GM19240 (cell line): ENCODE data around the gene FAM32A.

ENCODE experiments used
- DNase-seq: peaks from one replicate; pipeline ENCODE4 v3.0.0; 2011; ENCODE audit warnings: low spot score; ENCODE audit not compliant: insufficient read length

The FAM32A gene

DNA sequence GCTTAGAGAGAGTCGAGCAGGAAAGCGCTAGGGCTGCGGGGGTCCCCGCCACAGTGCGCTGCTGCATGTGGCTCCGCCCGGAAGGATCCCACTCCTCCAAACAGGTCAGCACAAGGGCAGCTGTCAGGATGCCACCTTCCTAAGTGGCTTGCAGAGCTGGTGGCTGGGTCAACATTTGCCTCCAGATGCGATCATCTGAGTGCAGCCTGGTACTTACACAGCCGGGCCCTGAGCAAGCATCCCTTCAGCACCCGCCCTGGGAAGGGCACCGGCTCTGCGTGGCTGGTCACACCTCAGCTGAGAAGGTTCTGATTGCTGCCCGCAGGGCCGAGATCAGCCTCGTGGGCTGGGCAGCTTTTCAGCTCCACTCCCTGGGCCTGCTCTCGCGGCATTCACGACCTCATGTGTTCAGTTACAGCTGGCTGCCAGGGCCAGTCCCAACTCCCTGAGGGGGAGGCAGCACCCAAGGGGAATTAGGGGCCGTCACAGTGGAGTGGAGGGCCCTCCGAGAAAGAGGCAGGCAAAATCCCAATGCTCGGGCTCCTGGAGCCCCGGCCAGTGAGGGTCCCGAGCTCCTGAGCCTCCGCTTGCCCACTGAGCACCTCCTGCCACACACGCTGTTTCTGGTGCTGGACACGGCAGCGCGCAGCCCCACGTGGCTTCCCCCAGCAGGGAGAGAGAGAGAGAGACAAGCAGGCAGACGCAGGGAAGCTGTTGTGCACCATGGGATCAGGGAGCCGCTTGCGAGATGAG, 39.3 kb downstream of the FAM32A start:
- DNase-seq: no peak

DNA sequence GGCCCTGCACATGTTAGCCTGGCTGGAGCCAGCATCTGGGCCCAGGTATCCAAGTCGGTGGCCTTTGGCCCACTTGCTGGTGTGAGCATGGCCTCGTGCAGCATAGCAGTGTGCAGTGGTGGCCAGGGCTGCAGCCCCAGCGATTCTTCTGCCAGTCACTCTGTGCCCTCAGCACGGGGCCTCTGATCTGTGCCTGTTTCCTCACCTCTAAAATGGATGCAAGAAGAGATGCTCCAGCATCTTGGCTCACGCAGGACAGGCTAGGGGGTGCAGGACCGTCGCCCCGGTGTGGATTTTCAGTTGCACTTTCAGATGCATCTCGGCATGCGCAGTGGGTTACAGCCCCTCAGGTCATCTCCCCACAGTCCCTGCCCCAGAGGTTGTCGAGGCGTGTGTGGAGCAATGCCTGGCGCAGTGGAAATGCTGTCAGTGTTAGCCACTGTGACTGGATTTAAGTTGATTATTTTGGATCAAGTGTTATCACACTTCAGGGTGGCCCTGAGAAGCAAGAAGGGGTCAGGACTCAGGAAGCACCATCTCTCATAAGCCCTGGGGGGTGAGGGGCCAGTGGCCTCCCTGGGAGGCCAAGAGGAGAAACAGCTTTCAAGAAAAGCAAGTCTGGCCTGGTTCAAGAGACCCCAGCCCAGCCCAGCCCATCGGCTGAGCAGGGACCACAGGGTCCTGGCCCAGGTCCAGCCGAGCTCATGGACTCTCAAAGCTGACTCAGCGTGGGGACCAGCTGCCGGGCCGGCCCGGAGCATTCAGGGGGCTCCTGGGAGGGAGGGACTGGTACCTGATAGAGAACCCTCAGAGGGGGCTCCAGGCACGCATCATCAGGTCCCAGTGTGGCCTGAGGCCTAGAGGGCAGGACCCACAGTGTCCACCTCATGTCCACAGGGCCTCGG, 40.3 kb downstream of the FAM32A start:
- DNase-seq: no peak

DNA sequence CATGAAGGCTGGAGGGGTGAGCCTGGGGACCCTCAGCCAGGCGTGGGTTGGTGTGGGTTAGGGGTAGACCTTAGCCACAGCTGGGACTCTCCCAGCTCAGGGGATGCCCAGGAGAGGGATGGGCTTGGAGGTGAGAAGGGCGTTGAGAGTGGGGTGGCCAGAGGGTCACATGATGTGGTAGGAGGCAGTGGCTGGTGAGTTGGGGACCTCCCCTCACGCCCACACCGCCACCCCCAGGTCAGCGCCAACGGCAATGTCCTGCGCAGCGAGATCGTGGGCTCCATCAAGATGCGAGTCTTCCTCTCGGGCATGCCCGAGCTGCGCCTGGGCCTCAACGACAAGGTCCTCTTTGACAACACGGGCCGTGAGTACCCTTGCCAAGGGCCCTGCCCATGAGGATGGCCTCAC, 41.0 kb downstream of the FAM32A start:
- no peak for DNase-seq

DNA sequence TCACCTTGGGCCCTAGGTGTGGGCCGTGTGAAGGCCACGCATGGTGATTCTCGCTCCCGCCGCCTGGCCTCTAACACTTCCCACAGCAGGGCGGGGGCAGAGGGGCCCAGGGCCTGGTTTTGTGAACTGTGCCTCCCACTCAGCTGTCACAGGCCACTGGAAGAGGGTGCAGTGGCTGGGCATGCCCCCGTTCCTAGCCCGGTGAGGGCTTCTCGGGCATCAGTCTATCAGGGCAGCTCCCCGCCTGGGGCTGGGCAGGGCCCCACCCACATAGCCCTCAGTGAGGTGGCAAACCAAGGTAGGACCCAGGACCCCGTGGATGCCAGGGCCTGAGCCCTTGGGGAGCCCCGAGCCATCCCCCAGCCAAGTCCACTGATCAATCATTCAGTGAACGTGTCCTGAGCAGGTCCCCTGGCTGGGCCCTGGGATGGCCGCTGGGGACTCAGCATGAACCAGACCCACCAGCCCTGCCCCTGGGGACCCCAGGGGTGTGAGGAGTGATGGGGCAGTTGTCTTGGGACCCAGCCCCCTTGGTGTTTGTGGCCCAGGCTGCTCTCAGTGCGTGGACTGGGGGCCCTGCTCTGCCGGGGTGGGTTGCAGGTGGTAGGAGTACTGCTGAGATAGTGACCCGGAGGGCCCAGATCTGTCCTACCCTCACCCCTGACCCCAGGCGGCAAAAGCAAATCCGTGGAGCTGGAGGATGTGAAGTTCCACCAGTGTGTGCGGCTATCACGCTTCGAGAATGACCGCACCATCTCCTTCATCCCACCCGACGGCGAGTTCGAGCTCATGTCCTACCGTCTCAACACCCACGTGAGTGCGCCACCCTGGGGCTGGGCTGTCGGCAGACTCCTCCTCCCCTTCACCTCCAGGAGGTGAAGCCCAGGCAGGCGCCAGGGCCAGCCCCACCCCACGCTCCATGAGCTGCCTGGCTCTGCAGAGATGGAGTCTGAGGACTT, 41.9 kb downstream of the FAM32A start:
- DNase-seq: no peak

DNA sequence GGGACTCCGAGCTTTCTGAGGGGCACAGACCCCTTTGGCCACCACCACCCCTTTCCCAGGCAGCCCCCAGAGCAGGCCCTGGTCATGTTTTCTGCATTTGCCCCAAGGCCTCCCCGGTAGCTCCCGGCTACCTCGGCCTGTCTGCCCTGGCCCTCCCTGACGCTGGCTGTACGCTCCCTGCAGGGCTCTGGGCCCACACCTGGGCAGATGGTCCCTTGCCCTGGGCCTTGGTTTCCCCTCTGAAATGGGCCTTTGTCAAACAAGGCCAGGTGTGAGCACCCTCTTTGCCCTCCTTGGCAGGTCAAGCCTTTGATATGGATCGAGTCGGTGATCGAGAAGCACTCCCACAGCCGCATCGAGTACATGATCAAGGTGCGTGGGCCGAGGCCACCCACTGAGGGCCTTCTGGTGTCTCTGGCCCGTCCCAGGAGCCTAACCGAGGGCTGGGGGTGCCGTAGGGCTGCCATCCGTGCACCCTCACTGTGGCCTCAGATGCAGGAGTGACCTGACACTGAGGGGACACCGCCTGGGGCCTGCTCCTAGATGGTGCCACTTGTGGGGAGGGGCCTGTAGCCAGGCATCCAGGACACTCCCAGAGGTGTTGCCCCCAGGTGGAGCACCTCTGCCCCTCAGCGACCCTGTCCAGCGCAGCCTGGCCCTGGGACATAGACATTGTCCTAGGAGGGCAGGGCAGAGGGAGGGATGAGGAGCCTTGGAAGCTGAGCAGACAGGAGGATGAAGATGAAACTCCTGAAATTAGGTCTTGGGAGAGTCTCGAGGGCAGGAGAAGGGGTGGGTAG, 42.8 kb downstream of the FAM32A start:
- DNase-seq: no peak

DNA sequence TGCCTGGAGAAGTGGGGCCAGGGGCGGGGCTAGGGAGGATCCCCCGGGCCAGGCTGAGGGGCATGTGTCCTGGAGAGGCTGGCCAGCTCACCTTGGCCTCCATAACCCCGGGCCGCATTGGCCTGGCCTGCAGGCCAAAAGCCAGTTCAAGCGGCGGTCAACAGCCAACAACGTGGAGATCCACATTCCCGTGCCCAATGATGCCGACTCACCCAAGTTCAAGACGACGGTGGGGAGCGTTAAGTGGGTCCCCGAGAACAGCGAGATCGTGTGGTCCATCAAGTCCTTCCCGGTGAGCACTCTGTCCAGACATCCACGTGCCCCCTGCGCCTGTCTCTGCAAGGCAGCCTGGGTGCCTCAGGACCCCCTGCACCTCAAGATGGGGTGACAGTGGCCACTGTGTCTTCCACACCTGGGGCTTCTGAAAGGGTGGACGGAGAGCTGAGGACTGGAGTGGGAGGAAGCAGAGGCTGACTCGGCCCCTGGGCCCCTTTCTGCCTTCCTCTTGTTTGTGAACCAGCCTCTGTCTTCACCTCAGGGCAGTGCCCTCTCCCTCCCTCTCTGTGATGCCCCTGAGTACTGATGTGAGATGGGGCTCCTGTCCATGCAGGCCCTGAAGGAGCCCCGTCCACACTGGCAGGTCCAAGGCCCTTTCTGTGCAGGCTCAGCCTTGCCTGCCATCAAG, 43.6 kb downstream of the FAM32A start:
- no peak for DNase-seq

DNA sequence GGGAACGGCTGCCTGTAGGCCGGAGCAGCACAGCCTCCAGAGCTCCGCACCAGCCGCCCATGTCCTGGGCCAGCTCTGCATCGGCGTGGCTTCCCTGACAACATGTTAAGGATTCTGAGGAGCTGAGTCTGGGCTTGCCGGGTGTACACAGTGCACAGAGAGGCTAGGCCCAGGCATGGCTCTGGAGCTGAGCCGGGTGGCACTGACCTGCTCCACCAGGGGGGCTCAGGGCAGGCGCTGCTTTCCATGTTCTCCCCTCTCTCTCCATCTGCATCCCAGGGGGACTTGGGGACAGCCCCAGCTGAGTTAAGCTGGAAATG, 44.1 kb downstream of the FAM32A start:
- no peak for DNase-seq

DNA sequence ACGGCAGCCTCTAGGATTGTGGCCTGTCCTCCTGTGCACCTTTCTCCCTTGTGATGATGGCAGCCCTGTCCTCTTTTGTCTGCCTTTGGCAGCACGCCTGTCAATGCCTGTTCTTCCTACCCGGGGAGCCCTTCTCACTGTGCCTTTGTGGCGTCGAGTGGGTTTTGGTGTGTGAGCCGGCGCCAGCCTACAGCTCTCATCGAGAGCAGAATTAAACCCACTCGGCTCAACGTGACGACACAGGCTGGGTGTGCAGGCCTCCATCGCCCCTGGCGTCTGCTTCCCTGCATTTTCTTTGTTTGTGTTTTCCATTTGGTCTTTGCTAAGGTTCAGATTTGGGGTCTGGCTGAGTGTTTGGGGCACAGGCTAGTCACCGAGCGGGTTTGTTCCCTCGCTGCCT, 46.9 kb downstream of the FAM32A start:
- DNase-seq: no peak

DNA sequence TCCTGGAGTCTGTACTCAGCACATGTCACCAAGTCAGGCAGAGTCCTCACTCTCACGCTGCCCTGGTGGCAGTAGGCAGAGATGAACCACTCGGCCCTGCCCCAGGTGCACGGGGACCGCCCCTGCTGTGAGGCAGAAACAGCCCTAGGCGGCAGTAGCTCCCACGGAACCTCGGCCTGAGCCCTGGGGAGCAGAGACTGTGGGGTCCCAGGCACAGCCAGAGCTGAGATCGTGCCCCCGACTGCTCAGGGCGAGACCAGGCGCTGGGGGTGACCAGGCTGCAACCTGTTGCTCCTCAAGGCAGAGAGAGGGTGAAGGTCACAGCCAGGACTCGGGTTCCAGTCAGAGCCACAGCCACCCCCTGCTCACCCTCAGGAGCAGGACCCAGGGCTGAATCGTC, 47.4 kb downstream of the FAM32A start:
- no peak for DNase-seq

DNA sequence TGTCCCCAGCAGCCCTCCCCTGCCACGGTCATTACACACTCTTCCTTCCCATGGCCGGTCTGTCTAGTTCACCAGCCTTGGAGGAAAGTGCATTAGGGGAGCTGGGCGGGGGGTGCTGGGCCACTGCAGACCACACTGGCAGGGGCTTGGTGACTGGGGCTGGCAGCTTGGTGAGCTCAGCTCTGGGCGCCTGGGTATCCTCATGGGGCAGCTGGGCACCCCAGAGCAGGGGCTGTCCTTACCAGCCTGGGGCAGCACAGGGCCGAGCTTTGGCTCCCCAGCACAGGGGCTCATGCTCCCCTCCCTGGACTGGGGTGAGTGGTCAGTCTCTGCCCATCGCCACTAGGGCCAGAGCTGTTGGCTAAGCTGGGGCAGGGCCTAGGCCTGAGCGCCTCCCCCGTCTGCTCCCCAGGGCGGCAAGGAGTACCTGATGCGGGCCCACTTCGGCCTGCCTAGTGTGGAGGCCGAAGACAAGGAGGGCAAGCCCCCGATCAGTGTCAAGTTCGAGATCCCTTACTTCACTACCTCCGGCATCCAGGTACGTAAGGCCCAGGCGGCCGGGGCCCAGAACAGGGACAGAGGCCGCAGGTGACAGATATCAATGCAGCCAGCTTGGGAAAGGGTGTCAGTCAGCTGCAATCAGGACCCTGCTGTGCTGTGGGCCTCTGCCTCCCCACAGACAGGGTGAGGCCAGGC, 48.0 kb downstream of the FAM32A start:
- no peak for DNase-seq

DNA sequence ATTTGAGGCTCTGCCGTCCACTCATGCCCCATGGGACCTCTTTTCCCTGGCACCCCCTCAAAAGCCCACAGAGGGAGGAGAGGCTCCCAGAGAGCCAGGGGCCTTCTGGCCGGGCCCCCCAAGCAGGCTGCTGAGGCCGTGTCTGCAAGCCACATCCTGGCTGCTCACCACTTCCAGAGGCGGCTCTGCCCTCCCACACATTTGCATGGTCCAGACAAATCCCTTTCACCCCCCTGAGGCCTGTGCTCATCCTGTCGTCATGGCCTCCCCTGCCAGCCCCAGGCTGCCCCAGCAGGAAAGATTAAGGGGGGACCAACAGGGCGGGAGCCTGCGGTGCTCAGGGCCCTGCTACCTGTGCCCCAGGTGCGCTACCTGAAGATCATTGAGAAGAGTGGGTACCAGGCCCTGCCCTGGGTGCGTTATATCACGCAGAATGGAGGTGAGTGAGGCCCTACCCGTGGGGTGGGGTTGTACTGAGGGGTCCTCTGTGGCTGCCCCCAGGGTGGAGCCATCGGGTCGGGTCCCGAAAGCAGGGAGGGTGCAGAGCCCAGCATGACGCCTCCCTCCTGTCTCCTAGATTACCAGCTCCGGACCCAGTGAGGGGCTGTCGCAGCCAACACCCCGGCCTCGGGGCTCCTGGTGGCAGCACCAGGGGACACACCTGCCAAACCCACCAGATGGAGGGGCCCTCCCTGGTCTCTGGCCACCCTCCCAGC, 48.8 kb downstream of the FAM32A start:
- no peak for DNase-seq

DNA sequence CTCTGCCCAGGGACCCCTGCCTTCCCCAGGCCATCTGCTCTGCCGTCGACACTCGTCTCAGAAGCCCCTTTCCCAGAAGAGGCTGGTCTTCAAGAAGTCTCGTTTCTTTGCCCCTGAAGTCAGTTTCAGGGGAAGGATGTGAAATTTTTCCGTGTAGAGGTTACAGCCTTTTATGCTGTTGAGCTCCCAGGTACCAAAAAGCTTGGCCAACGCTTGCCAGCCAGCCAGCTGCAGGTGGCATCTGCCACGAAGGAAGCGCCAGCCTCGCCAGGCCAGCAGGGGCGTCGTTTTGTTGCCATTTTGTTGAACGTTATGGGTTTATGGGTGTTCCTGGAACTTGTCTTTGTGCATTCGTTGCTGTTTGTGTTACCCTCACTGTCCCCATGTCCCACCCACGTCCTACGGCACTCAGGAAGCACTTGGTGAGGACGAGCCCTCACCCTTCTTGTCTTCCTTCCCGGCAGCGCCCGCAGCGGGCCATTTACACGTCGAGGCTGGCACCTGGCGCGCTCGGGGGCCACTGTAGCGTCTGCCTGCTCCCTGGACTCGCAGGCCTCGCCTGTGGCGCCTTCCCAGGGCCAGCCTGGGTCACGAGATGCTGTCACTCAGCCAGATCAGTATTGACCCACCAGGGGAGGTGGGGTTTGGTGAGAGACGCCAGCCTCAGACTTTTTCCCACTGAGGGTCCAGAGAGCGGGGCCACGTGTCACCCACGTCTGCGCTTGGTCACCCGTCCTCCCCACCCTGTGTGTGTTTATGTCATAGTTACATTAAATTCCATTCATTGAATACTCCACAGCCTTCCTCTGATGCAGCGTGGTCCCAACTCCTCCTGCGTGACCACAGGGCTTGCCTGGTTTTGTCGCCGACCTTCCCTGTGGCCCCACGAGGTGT, 49.6 kb downstream of the FAM32A start:
- no peak for DNase-seq

DNA sequence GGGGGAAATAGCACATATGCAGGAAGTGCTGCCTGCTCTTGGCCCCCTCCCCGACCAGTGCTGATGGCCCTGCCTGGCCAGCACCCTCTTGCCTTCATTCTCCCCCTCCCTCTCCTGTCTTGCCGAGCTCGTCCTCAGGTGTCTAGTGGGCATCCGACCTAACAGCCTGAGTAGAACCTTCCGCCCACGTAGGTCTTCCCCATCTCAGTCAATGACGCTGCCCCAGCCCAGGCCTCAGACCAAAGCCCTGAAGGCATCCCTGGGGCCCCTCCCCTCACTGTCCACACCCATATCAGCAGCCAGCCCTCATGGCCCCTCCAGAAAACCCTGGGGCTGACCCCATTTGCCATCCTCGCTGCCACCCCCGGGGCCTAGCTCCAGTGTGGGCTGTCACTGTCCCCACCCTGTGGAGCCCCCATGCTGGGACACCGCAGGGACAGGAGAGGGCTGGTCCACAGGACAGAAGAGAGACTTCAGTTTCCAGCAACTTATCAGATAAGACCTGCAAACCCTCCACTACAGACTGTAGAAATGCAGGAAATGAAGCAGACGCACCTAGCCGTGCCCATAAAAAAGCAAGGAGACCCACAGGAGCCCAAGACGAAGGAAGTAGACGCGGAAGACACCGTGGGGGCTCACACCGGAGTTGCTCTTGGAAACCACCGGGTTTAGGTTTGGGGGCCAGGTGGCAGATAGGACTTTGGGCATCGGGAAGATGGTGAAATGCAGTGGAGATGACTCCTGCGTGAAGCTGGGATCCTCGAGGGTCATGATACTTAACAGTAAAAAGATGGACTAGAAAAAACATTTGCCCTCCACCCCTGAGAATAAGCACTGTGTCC, 50.8 kb downstream of the FAM32A start:
- no peak for DNase-seq
